ENCODE results near the gene NOTUM. TPM values are rescaled to one million over a fixed set of nuclear protein-coding genes. Genes with fewer than 3 reads are reported as not detected.
A peak's percentile ranks its signal among the peaks of the same experiment; 100 is the strongest.

Gene NOTUM
- total and polyA plus RNA-seq, 4 donors = 0.19 to 5.4 (median 1.6) TPM

- no peaks in the 10 kb centered on the region for H3K9me3 ChIP-seq (ENCODE audit: control insufficient read depth in 4 of 4, low read length in 3 of 4)
- peaks cover 34 to 76% (median 50%) of the 10 kb centered on the region in 4 donors for H3K4me1 ChIP-seq (ENCODE audit: control insufficient read depth in 4 of 4, insufficient read depth in 4 of 4, low read length in 3 of 4)
- H3K9ac ChIP-seq (ENCODE audit: low read depth in 1 of 2, low read length in 2 of 2) = peak overlapping the region in 1 of 2 donors; percentile 5
- DNase-seq (ENCODE audit: low spot score) = peak; percentile 68
- no peaks in the 10 kb centered on the region for H3K27me3 ChIP-seq (ENCODE audit: control insufficient read depth in 4 of 4, insufficient read depth in 4 of 4, low read length in 3 of 4)
- H3K27ac ChIP-seq (ENCODE audit: low read depth in 1 of 2, low read length in 2 of 2) = peak overlapping the region; percentile 71
- TF ChIP-seq GABPA (IDR thresholded peaks at IDR 0.05 in 1 of 2, conservative IDR thresholded peaks at IDR 0.05 in 1 of 2) = no peak
- TF ChIP-seq RXRA (IDR thresholded peaks at IDR 0.05) = peak; percentile 14 to 57
- TF ChIP-seq REST (IDR thresholded peaks at IDR 0.05) = no peak
- TF ChIP-seq HNF4A (conservative IDR thresholded peaks at IDR 0.05) = peak; percentile 47 to 67
- peak; percentile 38 for TF ChIP-seq SP1 (IDR thresholded peaks at IDR 0.05)
- no peak for TF ChIP-seq ZBTB33 (IDR thresholded peaks at IDR 0.05)
- peaks cover 0 to 4% (median 2%) of the 10 kb centered on the region in 4 donors for H3K36me3 ChIP-seq (ENCODE audit: control insufficient read depth in 4 of 4, insufficient read depth in 3 of 4, low read depth in 1 of 4, low read length in 3 of 4)
- WGBS = 48% methylated on average over 21 of the region's 21 CpGs
- H3K4me3 ChIP-seq (ENCODE audit: low read depth in 1 of 3, low read length in 3 of 3) = peak overlapping the region in 1 of 3 donors; percentile 15
Measured at GRCh38 chr17:81924557-81925532, 36.1 kb downstream of the NOTUM start.

GRCh38 chr17:81923302-81924260 lies 37.4 kb downstream of the NOTUM start:
- Histone ChIP-seq H3K4me1 (ENCODE audit: control insufficient read depth in 4 of 4, insufficient read depth in 4 of 4, low read length in 3 of 4) (peaks cover 34 to 67% (median 51%) of the 10 kb centered on the region in 4 donors), H3K9ac (ENCODE audit: low read depth in 1 of 2, low read length in 2 of 2) (peak overlapping the region in 1 of 2 donors; percentile 35), H3K36me3 (ENCODE audit: control insufficient read depth in 4 of 4, insufficient read depth in 3 of 4, low read depth in 1 of 4, low read length in 3 of 4) (peaks cover 0 to 7% (median 4%) of the 10 kb centered on the region in 4 donors), H3K4me3 (ENCODE audit: low read depth in 1 of 3, low read length in 3 of 3) (peak overlapping the region in 2 of 3 donors; percentile 39 to 40), H3K27me3 (ENCODE audit: control insufficient read depth in 4 of 4, insufficient read depth in 4 of 4, low read length in 3 of 4) (no peaks in the 10 kb centered on the region), H3K27ac (ENCODE audit: low read depth in 1 of 2, low read length in 2 of 2) (peak overlapping the region; percentile 71), H3K9me3 (ENCODE audit: control insufficient read depth in 4 of 4, low read length in 3 of 4) (no peaks in the 10 kb centered on the region)
- WGBS = 19% methylated on average over 32 of the region's 32 CpGs
- DNase-seq (ENCODE audit: low spot score) = peak; percentile 91
- TF ChIP-seq ZBTB33 (IDR thresholded peaks at IDR 0.05) (no peak), RXRA (IDR thresholded peaks at IDR 0.05) (peak in 1 of 2 donors; percentile 27), CTCF (IDR thresholded peaks at IDR 0.05; ENCODE audit: low read depth, low read length, missing input control) (no peak), HNF4G (IDR thresholded peaks at IDR 0.05) (no peak), RAD21 (IDR thresholded peaks at IDR 0.05) (no peak), NR2F2 (IDR thresholded peaks at IDR 0.05) (no peak), YY1 (IDR thresholded peaks at IDR 0.05) (peak; percentile 13)

Data from liver (tissue), 9 donors.